Measurements from ENCODE around the gene SLC25A3. TPM values are rescaled to one million over a fixed set of nuclear protein-coding genes. Genes with fewer than 3 reads are reported as not detected.
"Not testable (repeated sequence)": the region's sequence is repeated elsewhere in the genome, so short reads cannot be mapped to it uniquely, and the experiment has no call there.

The SLC25A3 gene
- total and polyA plus RNA-seq, 12 donors = 362 to 1,555 (median 737) TPM

GRCh38 chr12:98549371-98550110, 43.9 kb upstream of the SLC25A3 start:
- WGBS, 4 donors = 96 to 97% (median 96%) methylated on average over 5 of the region's 5 CpGs
- Histone ChIP-seq H3K4me1 (replicated peaks in 1 of 2) (no peaks in the 10 kb centered on the region), H3K27me3 (no peaks in the 10 kb centered on the region), H3K4me3 (no peak overlapping the region), H3K27ac (no peak overlapping the region), H3K36me3 (replicated peaks in 1 of 2) (peaks cover 0 to 17% of the 10 kb centered on the region in 2 donors), H3K9me3 (replicated peaks in 1 of 3) (no peaks in the 10 kb centered on the region)
- no peak for DNase-seq
- TF ChIP-seq CTCF (IDR thresholded peaks at IDR 0.05) = no peak
- no peak for TF ChIP-seq POLR2A (IDR thresholded peaks at IDR 0.05)
- intact Hi-C loops (cut with DNase I) = no loop called here

- no peak overlapping the region for H3K27ac ChIP-seq
- H3K27me3 ChIP-seq = no peaks in the 10 kb centered on the region
- intact Hi-C loops (cut with DNase I) = no loop called here
- DNase-seq = no peak
- H3K36me3 ChIP-seq (replicated peaks in 1 of 2) = peaks cover 0 to 11% of the 10 kb centered on the region in 2 donors
- no peaks in the 10 kb centered on the region for H3K9me3 ChIP-seq (replicated peaks in 1 of 3)
- TF ChIP-seq POLR2A (IDR thresholded peaks at IDR 0.05) (no peak), CTCF (IDR thresholded peaks at IDR 0.05) (no peak)
- WGBS, 4 donors = 90 to 93% (median 93%) methylated on average over 3 of the region's 3 CpGs
- no peak overlapping the region for H3K4me3 ChIP-seq
- H3K4me1 ChIP-seq (replicated peaks in 1 of 2) = no peaks in the 10 kb centered on the region
Measured at GRCh38 chr12:98551787-98552186, 41.7 kb upstream of the SLC25A3 start.

GRCh38 chr12:98558097-98558496, 35.4 kb upstream of the SLC25A3 start:
- H3K4me3 ChIP-seq; intact Hi-C loops (cut with DNase I); H3K36me3 ChIP-seq (replicated peaks in 1 of 2); H3K4me1 ChIP-seq (replicated peaks in 1 of 2); DNase-seq; H3K27me3 ChIP-seq; H3K27ac ChIP-seq; H3K9me3 ChIP-seq (replicated peaks in 1 of 3): not testable (repeated sequence)
- WGBS, 4 donors = 85 to 92% (median 88%) methylated on average over 4 of the region's 4 CpGs

DNA sequence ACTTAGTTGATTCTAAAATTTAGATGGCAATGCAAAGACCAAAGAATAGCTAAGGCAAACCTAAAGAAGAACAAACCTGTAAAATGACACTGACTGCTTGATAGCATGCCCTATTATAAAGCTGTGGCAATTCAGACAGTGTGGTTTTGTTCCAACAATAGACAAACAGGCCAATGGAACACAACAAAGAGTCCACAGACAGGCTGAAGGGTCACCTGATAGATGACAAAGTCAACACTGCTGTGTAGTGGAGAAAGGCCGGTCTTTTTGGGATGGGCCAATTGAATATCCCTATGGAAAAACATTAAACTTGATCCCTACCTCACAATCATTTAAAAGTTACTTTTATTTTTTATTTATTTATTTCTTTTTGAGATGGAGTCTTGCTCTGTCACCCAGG, 33.8 kb upstream of the SLC25A3 start:
- DNase-seq = no peak
- Histone ChIP-seq H3K4me1 (replicated peaks in 1 of 2) (no peaks in the 10 kb centered on the region), H3K9me3 (replicated peaks in 1 of 3) (no peaks in the 10 kb centered on the region), H3K36me3 (replicated peaks in 1 of 2) (no peaks in the 10 kb centered on the region), H3K4me3 (no peak overlapping the region), H3K27ac (no peak overlapping the region), H3K27me3 (no peaks in the 10 kb centered on the region)
- intact Hi-C loops (cut with DNase I) = loop anchor here in 1 of 2 donors (10.0 kb wide), 1 partner anchor 435 kb away; no protein-coding TSS in a partner anchor
- WGBS, 4 donors = 38 to 96% (median 40%) methylated on average over 1 of the region's 1 CpG
- TF ChIP-seq POLR2A (IDR thresholded peaks at IDR 0.05) (no peak), CTCF (IDR thresholded peaks at IDR 0.05) (no peak)

GRCh38 chr12:98561846-98562245, 31.6 kb upstream of the SLC25A3 start:
- H3K36me3 ChIP-seq (replicated peaks in 1 of 2) = no peaks in the 10 kb centered on the region
- no peak overlapping the region for H3K4me3 ChIP-seq
- no peak for DNase-seq
- H3K27ac ChIP-seq = no peak overlapping the region
- WGBS, 4 donors = 88 to 96% (median 94%) methylated on average over 3 of the region's 3 CpGs
- H3K9me3 ChIP-seq (replicated peaks in 1 of 3) = no peaks in the 10 kb centered on the region
- H3K27me3 ChIP-seq = no peaks in the 10 kb centered on the region
- intact Hi-C loops (cut with DNase I) = loop anchor here in 1 of 2 donors (10.0 kb wide), 1 partner anchor 433 kb away; no protein-coding TSS in a partner anchor
- TF ChIP-seq POLR2A (IDR thresholded peaks at IDR 0.05) (no peak), CTCF (IDR thresholded peaks at IDR 0.05) (no peak)
- no peaks in the 10 kb centered on the region for H3K4me1 ChIP-seq (replicated peaks in 1 of 2)

Measured in adrenal gland (tissue), 12 donors.